Mesendoderm (in vitro differentiated cells): Measurements from ENCODE around the gene GREB1L.
A peak's percentile ranks its signal among the peaks of the same experiment; 100 is the strongest.

ENCODE experiments used
- DNase-seq: peaks from one replicate; pipeline ENCODE4 v3.0.0; 2013
- H2AK5ac ChIP-seq: 2 replicates; pipeline ENCODE4 v1.6.1; 2013; ENCODE audit warnings: low read length, inconsistent platforms
- H2BK120ac ChIP-seq: 2 replicates; pipeline ENCODE4 v1.6.1; 2013; ENCODE audit warnings: low read depth, mild to moderate bottlenecking, low read length, moderate library complexity, mixed read lengths
- H2BK15ac ChIP-seq: replicated peaks from 2 replicates; pipeline ENCODE4 v1.6.1; 2013; ENCODE audit warnings: low read depth, mild to moderate bottlenecking, moderate library complexity
- H2BK5ac ChIP-seq: 2 replicates; pipeline ENCODE4 v1.6.1; 2013; ENCODE audit warnings: low read length, inconsistent platforms
- H3K18ac ChIP-seq: 2 replicates; pipeline ENCODE4 v1.6.1; 2013; ENCODE audit warnings: mild to moderate bottlenecking, low read length, mixed read lengths
- H3K23ac ChIP-seq: one replicate; pipeline ENCODE4 v1.6.1; 2013; ENCODE audit warnings: low read length
- H3K27ac ChIP-seq: 2 replicates; pipeline ENCODE4 v1.5.1; 2013; ENCODE audit warnings: low read depth, mild to moderate bottlenecking, inconsistent platforms, low read length, moderate library complexity
- H3K27me3 ChIP-seq: 2 replicates; pipeline ENCODE4 v1.6.1; 2013; ENCODE audit warnings: low read length, control low read depth, mild to moderate bottlenecking, inconsistent platforms; ENCODE audit not compliant: insufficient read depth, poor library complexity
- H3K36me3 ChIP-seq: 2 replicates; pipeline ENCODE4 v1.6.1; 2013; ENCODE audit warnings: low read length, inconsistent platforms; ENCODE audit not compliant: control insufficient read depth, insufficient read depth
- H3K4ac ChIP-seq: one replicate; pipeline ENCODE4 v1.6.1; 2013; ENCODE audit warnings: low read depth, mild to moderate bottlenecking, low read length, moderate library complexity
- H3K4me1 ChIP-seq: 2 replicates; pipeline ENCODE4 v1.6.1; 2013; ENCODE audit warnings: low read depth, low read length, inconsistent platforms; ENCODE audit not compliant: control insufficient read depth
- H3K4me2 ChIP-seq: 2 replicates; pipeline ENCODE4 v1.6.1; 2013; ENCODE audit warnings: low read length
- H3K4me3 ChIP-seq: 2 replicates; pipeline ENCODE4 v1.5.1; 2013; ENCODE audit warnings: mild to moderate bottlenecking, low read length
- H3K56ac ChIP-seq: one replicate; pipeline ENCODE4 v1.6.1; 2013; ENCODE audit warnings: low read length
- H3K79me1 ChIP-seq: 2 replicates; pipeline ENCODE4 v1.6.1; 2013; ENCODE audit warnings: low read length, inconsistent platforms
- H3K79me2 ChIP-seq: 2 replicates; pipeline ENCODE4 v1.6.1; 2013; ENCODE audit warnings: mild to moderate bottlenecking, low read length; ENCODE audit not compliant: control insufficient read depth, insufficient read depth
- H3K9ac ChIP-seq: 2 replicates; pipeline ENCODE4 v1.6.1; 2013; ENCODE audit warnings: low read length, inconsistent platforms
- H4K5ac ChIP-seq: one replicate; pipeline ENCODE4 v1.6.1; 2013; ENCODE audit warnings: low read length
- H4K8ac ChIP-seq: one replicate; pipeline ENCODE4 v1.6.1; 2013; ENCODE audit warnings: low read depth, mild to moderate bottlenecking, control low read depth, low read length, moderate library complexity
- WGBS: extraction: QIAGEN DNeasy Blood & Tissue Kit; methylation state at CpG from one replicate; pipeline ENCODE4 v1.1.7; 2013; ENCODE audit warnings: low lambda C conversion rate, missing lambda C conversion rate; ENCODE audit not compliant: insufficient coverage; ENCODE audit errors: extremely low coverage; 5-methylcytosine and 5-hydroxymethylcytosine counted together

GREB1L gene

DNA sequence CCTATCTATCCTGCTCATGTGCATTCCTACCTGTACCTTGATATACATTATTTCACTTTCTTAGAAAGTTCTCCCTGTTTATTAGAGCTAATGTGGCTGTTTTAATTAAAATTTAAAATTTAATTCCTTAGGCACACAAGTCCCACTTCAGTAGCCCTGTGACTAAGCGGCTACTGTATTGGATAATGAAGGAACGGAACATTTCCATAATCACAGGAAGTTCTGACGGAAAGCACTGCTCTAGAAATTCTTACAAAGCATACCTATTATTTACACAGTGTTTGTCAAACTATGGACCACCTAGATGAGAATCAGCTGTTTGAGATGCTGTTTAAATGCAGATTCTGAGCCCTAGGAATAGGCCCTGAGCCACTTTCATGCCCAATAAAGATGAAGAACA, 13.2 kb downstream of the GREB1L start:
- no peak overlapping the region for H3K9ac ChIP-seq
- no peak overlapping the region for H3K4me3 ChIP-seq
- H2BK5ac ChIP-seq, result no peak overlapping the region
- H2AK5ac ChIP-seq, result no peak overlapping the region
- no peak overlapping the region for H2BK15ac ChIP-seq
- no peak overlapping the region for H3K4ac ChIP-seq
- no peak overlapping the region for H3K18ac ChIP-seq
- no peak overlapping the region for H2BK120ac ChIP-seq
- whole genome bisulfite sequencing, result no CpG with 5 or more reads among the region's 3 CpGs
- no peak overlapping the region for H3K27ac ChIP-seq
- H3K4me1 ChIP-seq, result no peaks in the 10 kb centered on the region
- no peak for DNase-seq
- H3K56ac ChIP-seq, result no peak overlapping the region
- H3K27me3 ChIP-seq, result no peaks in the 10 kb centered on the region
- H3K36me3 ChIP-seq, result no peaks in the 10 kb centered on the region
- H3K79me1 ChIP-seq, result no peaks in the 10 kb centered on the region
- H3K79me2 ChIP-seq, result no peaks in the 10 kb centered on the region
- no peak overlapping the region for H3K23ac ChIP-seq
- no peak overlapping the region for H4K8ac ChIP-seq
- no peak overlapping the region for H4K5ac ChIP-seq
- no peak overlapping the region for H3K4me2 ChIP-seq

DNA sequence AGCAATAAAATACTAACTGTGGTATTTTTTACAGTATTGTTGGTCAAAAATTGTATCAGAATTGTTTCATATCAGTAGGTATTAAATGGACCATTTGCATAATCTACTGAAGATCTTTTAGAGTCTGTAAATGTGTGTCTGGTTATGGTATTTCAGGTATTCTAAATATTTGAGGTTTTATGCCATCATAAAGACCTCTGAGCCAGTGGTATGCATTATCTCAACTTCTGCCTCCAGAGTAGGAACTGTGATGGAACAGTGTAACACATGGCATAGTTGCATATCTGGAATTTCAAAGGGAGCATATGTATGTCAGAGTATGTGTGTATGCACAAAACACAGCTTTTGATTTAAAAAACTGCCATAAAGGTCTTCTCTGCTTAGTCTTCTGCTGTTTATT, 15.4 kb downstream of the GREB1L start:
- H3K27ac ChIP-seq, result no peak overlapping the region
- no peak overlapping the region for H4K8ac ChIP-seq
- H3K36me3 ChIP-seq, result no peaks in the 10 kb centered on the region
- H3K27me3 ChIP-seq, result no peaks in the 10 kb centered on the region
- no peak overlapping the region for H3K4me3 ChIP-seq
- no peak overlapping the region for H2BK15ac ChIP-seq
- no peak overlapping the region for H2BK120ac ChIP-seq
- no peak overlapping the region for H3K23ac ChIP-seq
- no peaks in the 10 kb centered on the region for H3K79me1 ChIP-seq
- no peak overlapping the region for H2AK5ac ChIP-seq
- no peak overlapping the region for H3K4ac ChIP-seq
- H3K9ac ChIP-seq, result no peak overlapping the region
- no peak overlapping the region for H3K56ac ChIP-seq
- no peak for DNase-seq
- H3K79me2 ChIP-seq, result no peaks in the 10 kb centered on the region
- no peaks in the 10 kb centered on the region for H3K4me1 ChIP-seq
- H4K5ac ChIP-seq, result no peak overlapping the region
- H3K18ac ChIP-seq, result no peak overlapping the region
- no peak overlapping the region for H3K4me2 ChIP-seq
- H2BK5ac ChIP-seq, result no peak overlapping the region

DNA sequence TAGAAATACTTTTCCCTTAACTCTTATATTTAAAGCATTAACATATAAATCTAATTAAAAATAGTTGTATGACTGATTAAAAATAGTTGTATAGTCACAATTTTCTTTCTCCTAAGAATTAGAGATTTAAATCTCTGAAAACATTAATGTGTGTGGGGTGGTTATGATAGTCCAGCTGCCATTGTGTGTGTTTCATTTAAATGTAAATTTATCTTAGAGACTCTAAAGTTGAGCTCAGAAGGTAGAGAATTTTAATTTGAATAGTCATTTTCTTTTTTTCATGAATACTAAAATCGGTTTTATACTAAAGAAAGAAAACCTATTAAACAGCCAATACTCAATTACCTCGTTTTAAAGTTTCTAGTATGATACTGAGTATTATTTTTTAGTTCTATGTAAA, 18.6 kb downstream of the GREB1L start:
- H4K8ac ChIP-seq, result no peak overlapping the region
- H3K4me1 ChIP-seq, result no peaks in the 10 kb centered on the region
- H3K4ac ChIP-seq, result no peak overlapping the region
- no peak overlapping the region for H3K4me3 ChIP-seq
- H2BK120ac ChIP-seq, result no peak overlapping the region
- DNase-seq, result no peak
- no peak overlapping the region for H3K23ac ChIP-seq
- H3K79me1 ChIP-seq, result no peaks in the 10 kb centered on the region
- WGBS, result no CpG with 5 or more reads among the region's 2 CpGs
- no peak overlapping the region for H4K5ac ChIP-seq
- H3K18ac ChIP-seq, result no peak overlapping the region
- no peak overlapping the region for H3K56ac ChIP-seq
- no peak overlapping the region for H3K4me2 ChIP-seq
- no peak overlapping the region for H2BK5ac ChIP-seq
- no peaks in the 10 kb centered on the region for H3K79me2 ChIP-seq
- no peaks in the 10 kb centered on the region for H3K36me3 ChIP-seq
- H3K9ac ChIP-seq, result no peak overlapping the region
- no peaks in the 10 kb centered on the region for H3K27me3 ChIP-seq
- no peak overlapping the region for H2AK5ac ChIP-seq
- no peak overlapping the region for H2BK15ac ChIP-seq
- H3K27ac ChIP-seq, result no peak overlapping the region

DNA sequence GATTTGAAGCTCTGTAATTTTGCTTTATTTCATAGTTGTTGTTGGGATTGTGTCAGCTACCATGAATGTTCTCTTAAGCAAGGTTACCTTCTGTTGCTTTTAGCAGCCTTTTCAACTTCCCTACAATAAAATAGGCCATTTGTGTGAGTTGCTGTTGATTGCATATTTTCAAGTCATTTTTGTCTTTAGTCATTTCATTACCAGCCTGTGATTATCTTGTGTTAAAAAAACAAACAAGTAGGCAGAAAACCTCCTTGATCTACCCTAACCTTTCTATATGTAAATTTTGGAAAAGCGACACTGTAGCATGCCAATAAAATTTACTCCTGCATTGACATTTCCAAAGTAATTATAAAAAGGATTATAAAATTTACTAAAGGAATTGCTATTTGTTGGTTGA, 19.3 kb downstream of the GREB1L start:
- no peak overlapping the region for H3K4me2 ChIP-seq
- no peaks in the 10 kb centered on the region for H3K27me3 ChIP-seq
- H2AK5ac ChIP-seq, result no peak overlapping the region
- H2BK120ac ChIP-seq, result no peak overlapping the region
- no peak overlapping the region for H4K5ac ChIP-seq
- H3K79me1 ChIP-seq, result no peaks in the 10 kb centered on the region
- H3K4ac ChIP-seq, result no peak overlapping the region
- H2BK15ac ChIP-seq, result no peak overlapping the region
- H3K56ac ChIP-seq, result no peak overlapping the region
- no CpG with 5 or more reads among the region's 1 CpG for WGBS
- H3K36me3 ChIP-seq, result no peaks in the 10 kb centered on the region
- no peak overlapping the region for H4K8ac ChIP-seq
- no peak overlapping the region for H3K23ac ChIP-seq
- H3K18ac ChIP-seq, result no peak overlapping the region
- no peak overlapping the region for H3K9ac ChIP-seq
- H3K4me1 ChIP-seq, result no peaks in the 10 kb centered on the region
- no peak overlapping the region for H3K4me3 ChIP-seq
- DNase-seq, result no peak
- H3K79me2 ChIP-seq, result no peaks in the 10 kb centered on the region
- H3K27ac ChIP-seq, result no peak overlapping the region
- H2BK5ac ChIP-seq, result no peak overlapping the region

DNA sequence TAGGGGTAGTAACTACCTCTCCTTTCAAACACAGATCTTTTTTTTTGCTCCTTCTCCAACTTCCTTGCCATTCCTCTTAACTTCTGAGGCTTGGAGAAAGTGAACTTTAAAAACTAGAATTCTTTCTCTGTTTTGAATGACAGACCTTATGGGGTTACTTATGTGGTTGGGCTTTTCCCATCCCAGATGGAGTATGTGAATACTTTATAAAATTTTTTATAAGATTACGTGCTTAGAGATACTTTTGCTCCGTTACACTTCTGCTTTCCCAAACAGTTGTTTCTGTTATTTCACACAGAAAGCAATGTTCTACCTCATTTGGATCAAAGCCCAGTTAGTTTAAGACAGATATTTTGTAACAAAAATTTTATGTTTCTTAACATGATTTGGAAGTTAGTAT, 20.2 kb downstream of the GREB1L start:
- H4K5ac ChIP-seq, result no peak overlapping the region
- no peak overlapping the region for H2BK5ac ChIP-seq
- no peaks in the 10 kb centered on the region for H3K79me1 ChIP-seq
- H3K56ac ChIP-seq, result no peak overlapping the region
- no peak overlapping the region for H2BK120ac ChIP-seq
- no peak overlapping the region for H4K8ac ChIP-seq
- WGBS, result no CpG with 5 or more reads among the region's 2 CpGs
- no peaks in the 10 kb centered on the region for H3K79me2 ChIP-seq
- no peak overlapping the region for H3K18ac ChIP-seq
- no peak overlapping the region for H2BK15ac ChIP-seq
- H2AK5ac ChIP-seq, result no peak overlapping the region
- DNase-seq, result no peak
- no peak overlapping the region for H3K27ac ChIP-seq
- no peak overlapping the region for H3K4me3 ChIP-seq
- H3K4me2 ChIP-seq, result no peak overlapping the region
- H3K4me1 ChIP-seq, result no peaks in the 10 kb centered on the region
- no peaks in the 10 kb centered on the region for H3K36me3 ChIP-seq
- no peak overlapping the region for H3K9ac ChIP-seq
- H3K27me3 ChIP-seq, result no peaks in the 10 kb centered on the region
- H3K23ac ChIP-seq, result no peak overlapping the region
- H3K4ac ChIP-seq, result no peak overlapping the region

DNA sequence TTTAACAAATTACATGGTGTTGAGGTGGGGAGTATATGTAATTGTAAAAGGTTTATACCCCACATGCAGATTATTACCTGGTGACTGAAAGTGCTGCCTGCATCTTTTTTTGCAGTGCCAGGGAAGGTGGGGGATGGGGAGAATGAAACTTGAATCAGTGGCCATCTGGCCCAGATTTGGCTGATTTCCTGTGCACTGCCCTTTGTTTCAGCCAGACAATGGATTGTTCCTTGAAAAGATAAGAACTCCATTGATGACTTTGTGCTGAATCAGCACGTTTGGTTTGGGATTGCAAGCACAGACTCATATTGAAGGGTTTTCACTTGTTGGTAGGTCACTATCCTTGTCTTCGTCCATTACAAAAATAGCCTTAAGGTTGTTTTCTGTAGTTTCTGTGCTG, 20.9 kb downstream of the GREB1L start:
- Histone ChIP-seq H2BK5ac (no peak overlapping the region), H4K8ac (no peak overlapping the region), H3K4me3 (no peak overlapping the region), H3K36me3 (no peaks in the 10 kb centered on the region), H2AK5ac (no peak overlapping the region), H3K4me1 (no peaks in the 10 kb centered on the region), H4K5ac (no peak overlapping the region), H3K56ac (no peak overlapping the region), H3K18ac (no peak overlapping the region), H3K9ac (no peak overlapping the region), H3K4ac (no peak overlapping the region), H2BK120ac (no peak overlapping the region), H3K27me3 (no peaks in the 10 kb centered on the region), H3K79me1 (no peaks in the 10 kb centered on the region), H3K23ac (no peak overlapping the region), H3K79me2 (no peaks in the 10 kb centered on the region), H3K4me2 (no peak overlapping the region), H2BK15ac (no peak overlapping the region), H3K27ac (no peak overlapping the region)
- no CpG with 5 or more reads among the region's 2 CpGs for whole genome bisulfite sequencing
- DNase-seq, result peak; percentile 76
